ENCODE results near the gene ANKRD33B. TPM values are rescaled to one million over a fixed set of nuclear protein-coding genes. Genes with fewer than 3 reads are reported as not detected.

The ANKRD33B gene
- total RNA-seq, 1 experiment from 2014 or later, result 1.5 TPM

GRCh38 chr5:10578293-10578665, 14.4 kb downstream of the ANKRD33B start:
- no peak for DNase-seq (ENCODE audit: low read depth)

DNA sequence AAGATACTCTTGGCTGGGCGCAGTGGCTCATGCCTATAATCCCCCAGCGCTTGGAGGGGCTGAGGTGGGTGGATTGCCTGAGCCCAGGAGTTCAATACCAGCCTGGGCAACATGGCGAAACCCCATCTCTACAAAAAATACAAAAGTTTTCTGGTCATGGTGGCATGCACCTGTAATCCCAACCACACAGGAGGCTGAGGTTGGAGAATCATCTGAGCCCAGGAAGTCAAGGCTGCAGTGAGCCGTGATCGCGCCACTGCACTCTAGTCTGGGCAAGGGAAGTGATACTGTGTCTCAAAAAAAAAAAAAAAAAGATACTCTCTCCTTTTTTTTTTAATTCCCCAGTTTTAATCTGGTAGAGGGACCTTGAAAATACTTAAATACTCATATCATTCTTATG, 15.0 kb downstream of the ANKRD33B start:
- DNase-seq (ENCODE audit: low read depth), result no peak

DNA sequence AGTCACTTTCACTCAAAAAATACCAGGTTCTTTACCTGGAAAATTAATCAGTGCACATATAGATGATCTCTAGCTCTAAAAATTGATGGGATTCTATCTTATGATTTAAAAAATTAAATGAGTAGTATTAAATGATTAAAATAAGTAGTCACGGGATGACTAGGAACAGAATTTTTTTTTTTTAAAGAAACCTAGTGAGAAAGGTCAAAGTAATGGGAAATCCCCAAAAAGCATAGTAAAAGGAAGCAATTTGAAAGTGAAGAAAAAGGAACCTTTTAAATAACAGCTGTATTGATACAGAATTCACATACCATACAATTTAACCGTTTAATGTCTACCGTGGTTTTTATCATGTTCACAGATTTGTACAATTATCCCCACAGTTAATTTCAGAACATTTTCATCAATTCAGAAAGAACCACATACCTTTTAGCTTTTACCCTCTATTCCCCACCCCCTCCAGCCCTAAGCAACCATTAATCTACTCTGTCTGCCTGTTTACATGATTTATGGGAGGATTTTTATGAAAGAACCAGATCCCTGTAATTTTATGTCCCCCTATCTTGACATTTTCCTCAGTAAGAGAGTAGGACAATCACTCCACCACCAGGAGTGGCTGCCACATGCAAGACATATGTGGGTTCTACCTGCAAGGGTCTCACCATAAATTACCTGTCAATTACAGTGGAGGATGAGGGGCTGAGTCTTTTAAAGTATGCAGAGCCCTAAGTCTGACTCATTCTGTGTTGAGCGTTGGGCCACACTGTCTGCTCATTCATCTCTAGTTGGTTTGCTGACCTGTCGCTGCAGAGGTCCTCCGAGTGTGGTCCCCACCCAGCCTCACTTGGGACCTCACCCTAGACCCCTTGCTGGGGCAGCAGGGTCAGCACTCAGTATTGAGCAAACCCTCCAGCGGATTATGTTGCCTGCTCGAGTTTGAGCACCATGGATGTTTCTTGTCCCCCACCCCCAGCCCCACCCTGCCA, 16.0 kb downstream of the ANKRD33B start:
- DNase-seq (ENCODE audit: low read depth), result no peak

- no peak for DNase-seq (ENCODE audit: low read depth)
Measured at GRCh38 chr5:10580531-10581423, 16.9 kb downstream of the ANKRD33B start.

- no peak for DNase-seq (ENCODE audit: low read depth)
Measured at GRCh38 chr5:10581424-10581748, 17.5 kb downstream of the ANKRD33B start.

GRCh38 chr5:10581867-10582511, 18.1 kb downstream of the ANKRD33B start:
- DNase-seq (ENCODE audit: low read depth), result no peak

DNA sequence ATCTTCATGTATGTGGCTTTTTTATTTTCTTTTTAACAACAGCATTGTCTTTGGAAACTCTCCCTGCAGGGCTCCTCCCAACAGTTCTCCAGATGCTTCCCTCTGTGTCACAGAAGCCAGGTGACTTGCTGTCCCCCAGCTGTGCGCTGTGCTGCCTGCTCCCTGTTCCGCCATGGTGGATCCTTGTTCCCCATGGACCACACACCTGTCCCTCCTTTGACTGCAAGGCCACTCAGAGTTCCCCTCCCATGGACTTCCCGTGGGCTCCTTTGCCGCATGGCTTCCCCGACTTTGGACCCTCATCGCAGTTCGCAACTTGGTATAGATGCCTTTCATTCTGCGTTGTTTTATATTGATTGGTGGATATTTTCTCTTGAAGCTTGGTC, 18.6 kb downstream of the ANKRD33B start:
- no peak for DNase-seq (ENCODE audit: low read depth)

DNA sequence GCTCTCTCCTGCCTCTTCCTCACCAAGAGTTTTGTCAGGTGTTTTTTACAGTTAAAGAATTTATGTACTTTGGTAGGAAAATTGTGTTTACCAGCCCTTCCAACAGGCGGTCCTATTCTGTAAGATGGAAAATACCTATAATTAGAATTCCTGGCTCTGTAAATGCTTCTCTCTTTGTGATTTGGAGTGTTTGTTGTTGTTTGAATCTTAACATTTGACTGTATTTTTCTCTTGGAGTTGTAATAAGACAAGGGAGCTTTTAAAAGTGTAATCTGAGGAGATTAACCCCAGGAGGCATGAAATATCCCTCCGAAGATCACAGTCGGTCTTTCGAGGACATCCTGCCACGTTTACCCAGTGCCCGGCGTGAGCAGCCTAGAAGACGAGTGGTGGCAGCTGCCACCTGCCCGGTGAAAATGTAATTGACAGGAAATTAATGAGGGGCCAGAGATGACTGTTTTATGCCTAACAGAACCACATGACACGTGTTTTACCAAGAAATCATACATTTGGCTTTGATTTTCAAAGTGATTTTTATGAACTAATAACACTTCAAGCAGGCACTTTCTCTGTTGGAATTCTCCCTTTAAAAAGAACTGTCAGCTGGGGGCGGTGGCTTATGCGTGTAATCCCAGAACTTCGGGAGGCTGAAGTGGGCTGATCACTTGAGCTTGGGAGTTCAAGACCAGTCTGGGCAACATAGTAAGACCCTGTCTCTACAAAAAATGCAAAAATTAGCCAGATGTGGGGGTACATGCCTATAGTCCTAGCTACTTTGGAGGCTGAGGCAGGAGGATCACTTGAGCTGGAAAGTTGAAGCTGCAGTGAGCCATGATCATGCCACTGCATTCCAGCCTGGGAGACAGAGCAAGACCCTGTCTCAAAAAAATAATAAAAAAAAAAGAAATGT, 20.0 kb downstream of the ANKRD33B start:
- DNase-seq (ENCODE audit: low read depth), result no peak

DNA sequence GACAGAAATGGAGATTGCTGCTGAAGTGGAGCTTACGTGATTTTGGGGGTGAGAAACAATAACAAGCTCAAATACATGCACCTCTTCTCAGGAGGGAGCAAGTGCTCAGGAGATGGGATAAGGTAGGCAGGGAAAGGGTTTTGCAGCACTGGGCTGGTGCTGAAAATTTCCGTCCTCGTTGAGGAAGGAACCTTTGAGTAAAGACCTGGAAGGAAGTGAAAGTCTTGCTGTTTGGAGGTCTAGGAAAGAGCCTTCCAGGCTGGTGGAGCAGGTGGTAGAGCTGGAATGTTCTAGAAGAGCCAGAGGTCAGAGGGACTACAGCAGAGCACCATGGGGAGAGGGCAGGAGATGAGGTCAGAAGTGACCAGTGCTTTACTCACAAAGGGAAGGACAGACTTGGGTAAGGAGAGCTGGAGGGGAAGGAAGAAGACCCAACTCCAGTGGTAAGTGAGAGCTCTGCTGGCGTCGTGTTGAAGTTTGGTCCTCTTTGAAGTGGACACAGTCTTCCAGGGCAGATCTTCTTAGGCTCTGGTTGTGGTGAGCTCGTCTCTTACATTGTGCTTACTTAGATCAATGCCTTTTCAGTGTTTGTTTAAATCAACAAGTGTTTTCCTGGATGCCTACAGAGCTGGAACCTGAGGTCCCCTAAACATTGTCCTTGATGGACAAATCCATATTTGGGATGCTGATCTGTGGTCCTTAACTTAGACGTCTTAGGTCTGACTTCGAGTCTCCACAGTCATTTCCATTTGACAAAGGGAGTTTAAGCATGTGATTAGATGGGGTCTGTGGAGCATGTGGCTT, 21.0 kb downstream of the ANKRD33B start:
- DNase-seq (ENCODE audit: low read depth), result no peak

GRCh38 chr5:10585518-10585915, 21.6 kb downstream of the ANKRD33B start:
- DNase-seq (ENCODE audit: low read depth), result no peak

DNA sequence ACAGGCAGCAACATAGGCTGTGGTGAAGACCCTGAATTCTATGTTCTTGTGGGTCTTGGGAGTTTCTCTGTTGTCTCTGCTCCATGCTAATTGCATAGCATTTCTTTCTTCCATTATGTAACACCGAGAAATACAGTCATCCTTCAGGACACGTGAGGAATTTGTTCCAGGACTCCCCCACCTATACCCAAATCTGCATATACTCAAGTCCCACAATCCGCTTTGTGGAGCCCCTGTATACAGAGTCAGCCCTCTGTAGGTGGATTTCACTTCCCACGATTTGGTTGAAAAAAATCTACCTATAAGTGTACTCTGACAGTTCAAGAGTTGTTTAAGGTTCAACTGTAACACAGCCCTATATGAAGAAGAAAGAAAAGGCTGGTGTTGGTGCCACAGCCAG, 22.1 kb downstream of the ANKRD33B start:
- no peak for DNase-seq (ENCODE audit: low read depth)

GRCh38 chr5:10586555-10586954, 22.7 kb downstream of the ANKRD33B start:
- DNase-seq (ENCODE audit: low read depth), result no peak

DNA sequence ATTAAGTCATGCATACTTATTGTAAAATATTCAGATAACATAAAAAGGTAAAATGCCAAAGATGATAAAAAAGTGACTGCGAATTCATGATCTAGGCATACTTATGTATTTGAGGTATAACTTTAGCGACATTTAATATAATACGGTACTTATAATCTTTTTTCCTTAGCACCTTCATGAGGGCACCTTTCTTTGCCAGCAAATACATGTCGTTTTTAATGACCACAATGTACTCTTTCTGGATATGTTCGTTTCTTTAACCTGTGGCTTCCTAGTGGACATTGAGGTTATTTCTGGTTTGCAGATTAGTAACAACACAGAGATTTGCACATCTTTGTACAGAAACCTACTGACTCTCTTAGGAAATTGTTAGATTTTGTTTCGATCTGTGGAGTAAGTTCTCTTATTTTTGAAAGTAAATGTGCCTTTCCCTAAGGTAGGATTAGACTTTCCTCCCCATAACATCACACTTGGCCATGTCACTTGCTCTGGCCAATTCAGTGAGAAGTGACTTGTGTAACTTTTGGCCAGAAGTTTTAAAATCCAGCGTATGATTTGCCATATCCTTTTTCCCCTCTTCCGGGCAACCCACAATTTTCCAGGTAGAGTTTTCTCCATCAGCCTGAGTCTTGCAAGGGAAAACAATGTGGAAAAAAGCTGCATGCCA, 24.4 kb downstream of the ANKRD33B start:
- no peak for DNase-seq (ENCODE audit: low read depth)

- DNase-seq (ENCODE audit: low read depth), result no peak
Measured at GRCh38 chr5:10588779-10589447, 25.0 kb downstream of the ANKRD33B start.

DNA sequence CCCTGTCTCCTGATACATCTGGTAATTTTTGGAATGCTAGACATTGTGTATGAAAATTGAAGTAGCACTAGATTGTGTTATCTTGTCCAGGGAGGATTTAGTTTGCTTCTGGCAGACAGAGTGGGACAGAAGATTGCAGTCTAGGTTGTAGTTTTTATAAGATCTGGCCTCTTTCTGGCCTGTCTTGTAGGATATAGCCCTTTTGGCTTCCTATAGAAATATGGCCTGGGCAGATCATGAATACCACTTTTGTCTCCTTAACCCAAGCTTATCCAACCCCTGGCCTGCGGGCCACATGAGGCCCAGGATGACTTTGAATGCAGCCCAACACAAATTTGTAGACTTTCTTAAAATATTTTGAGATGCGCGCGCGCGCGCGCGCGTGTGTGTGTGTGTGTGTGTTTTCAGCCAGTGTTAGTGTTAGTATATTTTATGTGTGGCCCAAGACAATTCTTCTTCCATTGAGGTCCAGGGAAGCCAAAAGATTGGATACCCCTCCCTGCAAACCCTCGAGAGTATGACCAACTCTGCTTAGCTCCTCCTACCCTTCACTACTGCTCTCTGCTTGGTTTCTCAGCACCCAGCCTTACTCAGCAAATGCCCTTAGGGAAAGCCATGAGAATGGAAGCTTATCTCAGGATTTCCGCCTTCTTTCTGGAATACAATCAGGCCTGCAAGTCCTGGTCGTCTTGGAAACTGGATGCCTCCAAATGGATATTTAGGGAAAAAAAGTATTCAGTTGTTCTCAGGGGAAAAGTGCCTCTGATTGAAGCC, 26.5 kb downstream of the ANKRD33B start:
- peak; percentile 89 for DNase-seq (ENCODE audit: low read depth)

GRCh38 chr5:10591159-10591558, 27.3 kb downstream of the ANKRD33B start:
- DNase-seq (ENCODE audit: low read depth), result no peak

GRCh38 chr5:10591966-10592365, 28.1 kb downstream of the ANKRD33B start:
- no peak for DNase-seq (ENCODE audit: low read depth)

DNA sequence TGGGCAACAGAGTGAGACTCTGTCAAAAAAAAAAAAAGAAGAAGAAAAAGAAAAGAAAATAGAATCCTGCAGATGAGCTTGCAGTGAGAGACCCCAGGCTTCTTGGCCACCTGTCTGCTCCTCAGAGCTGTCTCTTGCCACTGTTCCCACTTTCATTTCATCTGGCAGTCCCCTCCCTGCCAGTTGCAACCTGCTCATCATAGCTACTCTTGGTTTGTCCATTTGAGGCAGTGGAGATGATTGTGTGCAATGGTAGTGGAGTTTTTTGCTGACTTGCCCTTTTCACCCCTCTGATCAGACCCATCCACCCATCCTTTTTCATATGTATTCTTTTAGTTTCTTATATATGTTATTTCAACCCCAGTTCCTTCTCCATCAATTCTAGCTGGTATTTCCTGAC, 28.7 kb downstream of the ANKRD33B start:
- DNase-seq (ENCODE audit: low read depth), result no peak

All from Daoy (cell line).